ENCODE measurements around the gene TAS1R2. TPM values are rescaled to one million over a fixed set of nuclear protein-coding genes. Genes with fewer than 3 reads are reported as not detected.

Gene TAS1R2
- total and polyA plus RNA-seq, 2 of the 13 experiments (the other 11 are each of a cell fraction or from before 2014, with no cell fraction given) = not detected

DNA sequence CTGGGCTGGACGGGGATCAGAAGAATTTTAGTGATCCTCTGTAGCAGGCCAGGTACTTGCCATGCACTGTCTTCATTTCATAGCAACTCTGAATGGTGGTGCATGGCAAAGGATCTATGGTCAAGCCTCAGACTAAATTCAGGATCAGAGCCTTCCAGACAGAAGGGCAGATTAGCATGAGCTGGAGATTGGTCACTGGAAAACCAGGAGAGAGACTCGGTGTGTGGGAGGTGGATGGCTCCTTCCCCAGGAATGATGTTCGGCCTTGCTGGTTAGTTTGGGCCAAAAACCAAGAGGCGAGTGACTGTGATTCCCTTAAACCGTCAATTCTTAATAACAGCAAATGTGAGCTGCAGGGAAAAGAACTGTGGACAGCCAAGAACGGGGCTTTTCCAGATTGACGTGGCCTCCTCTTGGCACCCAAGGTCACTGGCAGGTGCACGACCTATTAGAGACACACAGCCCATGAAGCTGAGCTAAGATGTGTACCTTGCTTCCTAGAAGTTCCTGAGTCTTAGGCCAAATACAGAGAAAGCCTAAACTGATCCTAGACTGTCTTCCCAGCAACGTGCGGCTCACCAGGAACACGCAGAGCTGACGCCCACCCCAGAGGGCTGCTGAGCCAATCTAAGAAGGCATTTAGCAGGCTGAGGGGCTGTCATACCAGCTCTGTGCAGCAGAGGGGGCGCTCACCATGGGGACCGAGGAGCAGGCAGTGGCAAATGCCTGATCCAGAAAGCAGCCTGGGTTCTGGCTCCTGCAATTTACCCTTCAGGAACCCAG, 24.4 kb upstream of the TAS1R2 start (continued):
- TF ChIP-seq, protein P1, sequence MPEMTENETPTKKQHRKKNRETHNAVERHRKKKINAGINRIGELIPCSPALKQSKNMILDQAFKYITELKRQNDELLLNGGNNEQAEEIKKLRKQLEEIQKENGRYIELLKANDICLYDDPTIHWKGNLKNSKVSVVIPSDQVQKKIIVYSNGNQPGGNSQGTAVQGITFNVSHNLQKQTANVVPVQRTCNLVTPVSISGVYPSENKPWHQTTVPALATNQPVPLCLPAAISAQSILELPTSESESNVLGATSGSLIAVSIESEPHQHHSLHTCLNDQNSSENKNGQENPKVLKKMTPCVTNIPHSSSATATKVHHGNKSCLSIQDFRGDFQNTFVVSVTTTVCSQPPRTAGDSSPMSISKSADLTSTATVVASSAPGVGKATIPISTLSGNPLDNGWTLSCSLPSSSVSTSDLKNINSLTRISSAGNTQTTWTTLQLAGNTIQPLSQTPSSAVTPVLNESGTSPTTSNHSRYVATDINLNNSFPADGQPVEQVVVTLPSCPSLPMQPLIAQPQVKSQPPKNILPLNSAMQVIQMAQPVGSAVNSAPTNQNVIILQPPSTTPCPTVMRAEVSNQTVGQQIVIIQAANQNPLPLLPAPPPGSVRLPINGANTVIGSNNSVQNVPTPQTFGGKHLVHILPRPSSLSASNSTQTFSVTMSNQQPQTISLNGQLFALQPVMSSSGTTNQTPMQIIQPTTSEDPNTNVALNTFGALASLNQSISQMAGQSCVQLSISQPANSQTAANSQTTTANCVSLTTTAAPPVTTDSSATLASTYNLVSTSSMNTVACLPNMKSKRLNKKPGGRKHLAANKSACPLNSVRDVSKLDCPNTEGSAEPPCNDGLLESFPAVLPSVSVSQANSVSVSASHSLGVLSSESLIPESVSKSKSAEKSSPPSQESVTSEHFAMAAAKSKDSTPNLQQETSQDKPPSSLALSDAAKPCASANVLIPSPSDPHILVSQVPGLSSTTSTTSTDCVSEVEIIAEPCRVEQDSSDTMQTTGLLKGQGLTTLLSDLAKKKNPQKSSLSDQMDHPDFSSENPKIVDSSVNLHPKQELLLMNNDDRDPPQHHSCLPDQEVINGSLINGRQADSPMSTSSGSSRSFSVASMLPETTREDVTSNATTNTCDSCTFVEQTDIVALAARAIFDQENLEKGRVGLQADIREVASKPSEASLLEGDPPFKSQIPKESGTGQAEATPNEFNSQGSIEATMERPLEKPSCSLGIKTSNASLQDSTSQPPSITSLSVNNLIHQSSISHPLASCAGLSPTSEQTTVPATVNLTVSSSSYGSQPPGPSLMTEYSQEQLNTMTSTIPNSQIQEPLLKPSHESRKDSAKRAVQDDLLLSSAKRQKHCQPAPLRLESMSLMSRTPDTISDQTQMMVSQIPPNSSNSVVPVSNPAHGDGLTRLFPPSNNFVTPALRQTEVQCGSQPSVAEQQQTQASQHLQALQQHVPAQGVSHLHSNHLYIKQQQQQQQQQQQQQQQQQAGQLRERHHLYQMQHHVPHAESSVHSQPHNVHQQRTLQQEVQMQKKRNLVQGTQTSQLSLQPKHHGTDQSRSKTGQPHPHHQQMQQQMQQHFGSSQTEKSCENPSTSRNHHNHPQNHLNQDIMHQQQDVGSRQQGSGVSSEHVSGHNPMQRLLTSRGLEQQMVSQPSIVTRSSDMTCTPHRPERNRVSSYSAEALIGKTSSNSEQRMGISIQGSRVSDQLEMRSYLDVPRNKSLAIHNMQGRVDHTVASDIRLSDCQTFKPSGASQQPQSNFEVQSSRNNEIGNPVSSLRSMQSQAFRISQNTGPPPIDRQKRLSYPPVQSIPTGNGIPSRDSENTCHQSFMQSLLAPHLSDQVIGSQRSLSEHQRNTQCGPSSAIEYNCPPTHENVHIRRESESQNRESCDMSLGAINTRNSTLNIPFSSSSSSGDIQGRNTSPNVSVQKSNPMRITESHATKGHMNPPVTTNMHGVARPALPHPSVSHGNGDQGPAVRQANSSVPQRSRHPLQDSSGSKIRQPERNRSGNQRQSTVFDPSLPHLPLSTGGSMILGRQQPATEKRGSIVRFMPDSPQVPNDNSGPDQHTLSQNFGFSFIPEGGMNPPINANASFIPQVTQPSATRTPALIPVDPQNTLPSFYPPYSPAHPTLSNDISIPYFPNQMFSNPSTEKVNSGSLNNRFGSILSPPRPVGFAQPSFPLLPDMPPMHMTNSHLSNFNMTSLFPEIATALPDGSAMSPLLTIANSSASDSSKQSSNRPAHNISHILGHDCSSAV (CRISPR knock-in tag; IDR thresholded peaks at IDR 0.05; ENCODE audit: borderline replicate concordance) = no peak
- TF ChIP-seq NR2C2 (CRISPR knock-in tag; IDR thresholded peaks at IDR 0.05; ENCODE audit: borderline replicate concordance) (no peak), ZFP1 (CRISPR knock-in tag; IDR thresholded peaks at IDR 0.05) (no peak), TEAD3 (CRISPR knock-in tag; optimal IDR thresholded peaks at IDR 0.05; ENCODE audit: borderline replicate concordance) (peak; percentile 43), PTBP1 (IDR thresholded peaks at IDR 0.05; ENCODE audit: low read depth, low read length, poor library complexity, severe bottlenecking) (no peak), ZNF619 (CRISPR knock-in tag; IDR thresholded peaks at IDR 0.05) (0 out of 2 replicates have a peak, but pooled peaks have one; percentile 15), ZNF563 (CRISPR knock-in tag; IDR thresholded peaks at IDR 0.05) (no peak), NR1H2 (CRISPR knock-in tag; IDR thresholded peaks at IDR 0.05; ENCODE audit: borderline replicate concordance, low read depth) (no peak), MAFF (IDR thresholded peaks at IDR 0.05; ENCODE audit: low read depth, low read length) (no peak), RBM22 (optimal IDR thresholded peaks at IDR 0.05; ENCODE audit: low read length) (peak; percentile 63)
- TF ChIP-seq, protein P2, sequence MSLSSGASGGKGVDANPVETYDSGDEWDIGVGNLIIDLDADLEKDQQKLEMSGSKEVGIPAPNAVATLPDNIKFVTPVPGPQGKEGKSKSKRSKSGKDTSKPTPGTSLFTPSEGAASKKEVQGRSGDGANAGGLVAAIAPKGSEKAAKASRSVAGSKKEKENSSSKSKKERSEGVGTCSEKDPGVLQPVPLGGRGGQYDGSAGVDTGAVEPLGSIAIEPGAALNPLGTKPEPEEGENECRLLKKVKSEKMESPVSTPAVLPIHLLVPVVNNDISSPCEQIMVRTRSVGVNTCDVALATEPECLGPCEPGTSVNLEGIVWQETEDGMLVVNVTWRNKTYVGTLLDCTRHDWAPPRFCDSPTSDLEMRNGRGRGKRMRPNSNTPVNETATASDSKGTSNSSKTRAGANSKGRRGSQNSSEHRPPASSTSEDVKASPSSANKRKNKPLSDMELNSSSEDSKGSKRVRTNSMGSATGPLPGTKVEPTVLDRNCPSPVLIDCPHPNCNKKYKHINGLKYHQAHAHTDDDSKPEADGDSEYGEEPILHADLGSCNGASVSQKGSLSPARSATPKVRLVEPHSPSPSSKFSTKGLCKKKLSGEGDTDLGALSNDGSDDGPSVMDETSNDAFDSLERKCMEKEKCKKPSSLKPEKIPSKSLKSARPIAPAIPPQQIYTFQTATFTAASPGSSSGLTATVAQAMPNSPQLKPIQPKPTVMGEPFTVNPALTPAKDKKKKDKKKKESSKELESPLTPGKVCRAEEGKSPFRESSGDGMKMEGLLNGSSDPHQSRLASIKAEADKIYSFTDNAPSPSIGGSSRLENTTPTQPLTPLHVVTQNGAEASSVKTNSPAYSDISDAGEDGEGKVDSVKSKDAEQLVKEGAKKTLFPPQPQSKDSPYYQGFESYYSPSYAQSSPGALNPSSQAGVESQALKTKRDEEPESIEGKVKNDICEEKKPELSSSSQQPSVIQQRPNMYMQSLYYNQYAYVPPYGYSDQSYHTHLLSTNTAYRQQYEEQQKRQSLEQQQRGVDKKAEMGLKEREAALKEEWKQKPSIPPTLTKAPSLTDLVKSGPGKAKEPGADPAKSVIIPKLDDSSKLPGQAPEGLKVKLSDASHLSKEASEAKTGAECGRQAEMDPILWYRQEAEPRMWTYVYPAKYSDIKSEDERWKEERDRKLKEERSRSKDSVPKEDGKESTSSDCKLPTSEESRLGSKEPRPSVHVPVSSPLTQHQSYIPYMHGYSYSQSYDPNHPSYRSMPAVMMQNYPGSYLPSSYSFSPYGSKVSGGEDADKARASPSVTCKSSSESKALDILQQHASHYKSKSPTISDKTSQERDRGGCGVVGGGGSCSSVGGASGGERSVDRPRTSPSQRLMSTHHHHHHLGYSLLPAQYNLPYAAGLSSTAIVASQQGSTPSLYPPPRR (CRISPR knock-in tag; IDR thresholded peaks at IDR 0.05; ENCODE audit: borderline replicate concordance) = no peak
- TF ChIP-seq, protein P3, sequence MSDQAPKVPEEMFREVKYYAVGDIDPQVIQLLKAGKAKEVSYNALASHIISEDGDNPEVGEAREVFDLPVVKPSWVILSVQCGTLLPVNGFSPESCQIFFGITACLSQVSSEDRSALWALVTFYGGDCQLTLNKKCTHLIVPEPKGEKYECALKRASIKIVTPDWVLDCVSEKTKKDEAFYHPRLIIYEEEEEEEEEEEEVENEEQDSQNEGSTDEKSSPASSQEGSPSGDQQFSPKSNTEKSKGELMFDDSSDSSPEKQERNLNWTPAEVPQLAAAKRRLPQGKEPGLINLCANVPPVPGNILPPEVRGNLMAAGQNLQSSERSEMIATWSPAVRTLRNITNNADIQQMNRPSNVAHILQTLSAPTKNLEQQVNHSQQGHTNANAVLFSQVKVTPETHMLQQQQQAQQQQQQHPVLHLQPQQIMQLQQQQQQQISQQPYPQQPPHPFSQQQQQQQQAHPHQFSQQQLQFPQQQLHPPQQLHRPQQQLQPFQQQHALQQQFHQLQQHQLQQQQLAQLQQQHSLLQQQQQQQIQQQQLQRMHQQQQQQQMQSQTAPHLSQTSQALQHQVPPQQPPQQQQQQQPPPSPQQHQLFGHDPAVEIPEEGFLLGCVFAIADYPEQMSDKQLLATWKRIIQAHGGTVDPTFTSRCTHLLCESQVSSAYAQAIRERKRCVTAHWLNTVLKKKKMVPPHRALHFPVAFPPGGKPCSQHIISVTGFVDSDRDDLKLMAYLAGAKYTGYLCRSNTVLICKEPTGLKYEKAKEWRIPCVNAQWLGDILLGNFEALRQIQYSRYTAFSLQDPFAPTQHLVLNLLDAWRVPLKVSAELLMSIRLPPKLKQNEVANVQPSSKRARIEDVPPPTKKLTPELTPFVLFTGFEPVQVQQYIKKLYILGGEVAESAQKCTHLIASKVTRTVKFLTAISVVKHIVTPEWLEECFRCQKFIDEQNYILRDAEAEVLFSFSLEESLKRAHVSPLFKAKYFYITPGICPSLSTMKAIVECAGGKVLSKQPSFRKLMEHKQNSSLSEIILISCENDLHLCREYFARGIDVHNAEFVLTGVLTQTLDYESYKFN (CRISPR knock-in tag; conservative IDR thresholded peaks at IDR 0.05) = no peak

Measured in HepG2 (cell line).